Embryonic facial prominence (tissue), 1 donor: Measurements from ENCODE around the gene MEP1B.

ENCODE experiments used
- DNase-seq: peaks from one replicate; pipeline ENCODE4 v3.0.0-alpha.2; 2016; ENCODE audit errors: extremely low spot score

The MEP1B gene

DNA sequence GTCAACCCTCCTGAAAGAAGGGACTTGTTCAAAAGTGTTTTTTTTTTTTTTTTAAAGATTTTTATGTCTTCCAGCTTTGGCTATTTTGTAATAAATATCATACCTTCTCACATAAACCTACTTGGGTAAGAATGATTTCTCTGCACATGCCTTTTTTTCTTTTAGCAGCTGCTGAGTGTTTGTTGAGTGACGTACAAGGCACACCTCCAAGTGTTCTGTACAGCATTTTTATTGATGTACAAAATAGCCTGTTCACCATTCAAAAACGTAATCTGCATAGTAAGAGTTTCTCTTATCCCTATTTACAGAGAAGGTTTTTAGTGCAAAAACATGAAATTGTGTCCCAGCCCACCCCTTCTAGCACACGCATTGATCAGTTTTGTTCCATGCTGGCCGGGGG is 77.6 kb downstream of the MEP1B start:
- no peak for DNase-seq
